C1 segment of cervical spinal cord (tissue), 14 donors: ENCODE data around the gene PPP1R14C.

ENCODE experiments used
- DNase-seq, 14 donors: peaks; one replicate each; lab custom pipeline; 2025; lab: John Stamatoyannopoulos, UW

PPP1R14C gene

DNA sequence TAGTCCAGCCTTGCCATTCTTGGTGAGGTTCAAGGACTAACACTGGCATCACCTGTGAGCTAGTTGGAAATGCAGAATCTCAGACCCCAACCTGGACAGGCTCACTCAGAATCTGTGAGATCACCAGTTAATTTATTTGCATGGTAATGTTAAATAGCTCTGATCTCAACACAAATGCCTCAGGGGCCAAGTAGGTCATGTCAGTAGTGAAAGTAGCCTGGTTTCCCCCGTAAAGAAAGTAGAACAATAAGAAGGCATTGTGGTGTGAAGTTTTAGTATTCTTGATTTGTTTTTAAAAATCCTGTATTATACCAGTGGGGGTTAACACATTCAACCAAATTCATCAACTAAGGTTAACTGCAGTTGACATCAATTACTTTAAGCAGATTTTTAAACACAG, 105.5 kb downstream of the PPP1R14C start:
- DNase-seq: no peak

DNA sequence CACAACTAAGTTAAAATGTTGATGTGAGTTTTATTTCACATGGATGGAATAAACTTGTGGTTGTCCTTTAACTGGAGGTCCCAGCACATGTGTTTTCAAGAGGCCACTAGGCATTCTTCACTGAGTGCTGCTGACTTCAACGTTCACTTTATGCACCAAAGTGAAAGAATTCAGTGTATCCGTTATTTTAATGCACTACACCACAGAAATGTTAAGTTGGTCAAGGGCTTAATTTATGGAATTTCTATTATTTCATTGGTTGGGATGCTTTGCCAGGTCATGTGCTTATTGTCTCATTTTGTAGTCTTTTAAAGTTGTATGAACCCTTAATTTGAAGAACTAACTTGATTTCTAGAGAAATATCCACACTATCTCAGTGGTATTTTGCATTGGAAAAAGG, 106.4 kb downstream of the PPP1R14C start:
- no peak for DNase-seq

DNA sequence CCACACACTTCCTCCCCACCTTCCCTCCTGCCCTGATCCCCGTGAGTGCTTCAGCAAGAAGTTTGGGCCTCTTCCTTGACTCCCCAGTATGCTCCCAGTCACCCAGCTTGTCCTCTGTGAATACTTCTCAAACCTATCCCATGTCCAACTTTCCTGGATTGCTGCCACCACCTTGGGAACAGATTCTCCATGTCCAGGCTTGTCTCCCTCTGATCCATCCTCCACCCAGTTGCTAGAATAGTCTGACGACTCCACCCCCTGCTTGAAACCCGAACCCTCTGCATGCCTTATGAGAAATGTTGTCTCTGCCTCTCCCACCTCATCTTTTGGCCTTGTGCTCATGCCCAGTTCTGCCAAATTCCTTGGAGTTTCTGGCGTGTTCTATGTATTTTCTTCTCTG, 108.0 kb downstream of the PPP1R14C start:
- DNase-seq: no peak

DNA sequence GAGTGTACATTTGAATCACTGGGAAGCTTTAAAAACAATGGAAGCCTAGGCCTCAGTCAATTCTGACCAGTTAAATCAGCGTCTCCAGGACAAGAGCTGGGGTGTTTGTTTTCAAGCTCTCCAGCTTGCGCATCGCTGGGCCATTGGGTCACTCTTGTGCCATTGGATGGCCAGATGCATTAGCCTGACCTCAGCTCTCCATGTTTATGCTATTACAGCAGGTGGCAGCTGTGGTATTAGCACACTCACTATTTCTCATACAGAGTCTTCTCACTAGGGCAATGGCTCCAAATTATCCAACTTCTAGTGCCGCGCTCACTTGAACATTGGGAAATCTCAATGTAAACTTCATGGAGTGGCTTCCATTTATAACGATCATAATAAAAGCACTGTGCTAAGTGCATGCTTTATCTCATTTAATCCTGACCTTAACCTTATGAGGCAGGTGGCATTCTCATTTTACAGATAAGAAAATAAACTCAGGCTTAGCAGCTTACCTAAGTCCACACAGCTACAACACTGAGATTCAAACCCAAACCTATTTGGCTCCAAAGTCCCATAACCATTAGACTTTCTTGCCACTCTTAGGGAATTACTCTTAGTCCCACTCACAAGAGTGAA, 108.8 kb downstream of the PPP1R14C start:
- no peak for DNase-seq

DNA sequence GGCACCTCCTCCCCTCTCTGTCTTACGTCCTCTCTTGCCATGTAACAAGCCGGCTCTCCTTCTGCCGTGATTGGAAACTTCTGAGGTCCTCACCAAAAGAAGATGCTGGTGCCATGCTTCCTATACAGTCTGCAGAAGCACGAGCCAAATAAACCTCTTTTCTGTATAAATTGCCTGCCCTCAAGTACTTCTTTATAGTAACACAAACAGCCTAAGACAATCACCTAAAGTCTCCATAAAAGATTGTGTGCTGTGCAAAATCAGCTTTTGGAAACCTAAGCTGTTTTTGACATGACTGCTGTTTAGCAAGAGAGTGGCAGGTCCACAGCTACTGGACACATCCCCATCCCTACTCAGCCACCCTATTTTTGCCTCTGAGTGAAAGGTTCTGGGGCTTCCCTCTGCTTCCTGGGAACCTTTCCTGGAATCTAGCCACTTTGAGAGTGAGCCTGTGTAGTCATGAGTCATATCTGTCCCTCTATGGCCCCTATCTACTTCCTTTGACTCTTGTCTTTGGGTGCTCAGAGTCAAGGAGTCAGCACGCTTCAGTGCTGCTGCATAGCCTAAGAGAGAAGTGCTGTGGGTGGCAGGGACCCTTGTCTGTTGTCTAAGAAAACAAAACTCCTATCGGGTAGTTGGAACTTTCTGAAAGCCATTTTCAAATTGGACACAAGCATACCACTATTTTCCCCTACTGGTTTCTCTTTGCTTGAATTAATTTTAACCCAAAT, 110.0 kb downstream of the PPP1R14C start:
- no peak for DNase-seq

DNA sequence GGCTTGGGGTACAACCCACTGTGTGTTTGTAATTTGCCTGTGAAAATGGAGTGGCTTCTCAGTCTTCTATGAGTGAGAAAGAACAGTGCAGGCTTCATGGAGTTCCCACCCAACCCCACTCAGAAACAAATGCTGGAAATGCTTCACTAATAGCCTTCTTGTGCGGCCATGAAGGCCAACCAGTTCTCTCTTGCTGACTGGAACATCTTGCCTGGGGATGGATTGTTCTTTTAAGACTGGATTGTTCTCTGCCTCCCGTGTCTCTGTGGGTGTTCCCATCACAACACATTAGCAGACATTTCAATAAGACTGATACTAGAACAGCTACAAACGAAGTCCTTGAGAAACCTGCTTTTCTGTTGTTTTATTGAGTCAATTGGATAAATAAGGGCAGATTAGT, 110.6 kb downstream of the PPP1R14C start:
- DNase-seq: no peak

DNA sequence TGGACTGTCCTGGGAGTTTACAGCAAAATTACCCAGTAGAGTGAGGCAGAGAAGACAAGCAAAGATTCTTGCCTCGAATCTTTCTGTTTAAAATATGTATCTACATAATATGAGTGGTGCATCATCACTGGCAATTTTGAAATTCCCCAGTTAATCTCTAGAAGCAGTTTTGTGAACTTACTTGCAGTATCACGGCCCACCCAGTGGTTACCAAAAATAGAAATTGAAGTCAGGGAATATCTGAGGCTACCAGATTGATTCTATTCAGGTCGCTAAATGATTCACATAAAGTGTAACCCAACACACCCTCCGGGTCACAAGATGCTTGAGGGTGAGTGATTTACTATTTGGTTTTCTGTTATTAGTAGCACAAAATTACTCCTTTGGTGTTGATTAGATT, 111.9 kb downstream of the PPP1R14C start:
- no peak for DNase-seq

DNA sequence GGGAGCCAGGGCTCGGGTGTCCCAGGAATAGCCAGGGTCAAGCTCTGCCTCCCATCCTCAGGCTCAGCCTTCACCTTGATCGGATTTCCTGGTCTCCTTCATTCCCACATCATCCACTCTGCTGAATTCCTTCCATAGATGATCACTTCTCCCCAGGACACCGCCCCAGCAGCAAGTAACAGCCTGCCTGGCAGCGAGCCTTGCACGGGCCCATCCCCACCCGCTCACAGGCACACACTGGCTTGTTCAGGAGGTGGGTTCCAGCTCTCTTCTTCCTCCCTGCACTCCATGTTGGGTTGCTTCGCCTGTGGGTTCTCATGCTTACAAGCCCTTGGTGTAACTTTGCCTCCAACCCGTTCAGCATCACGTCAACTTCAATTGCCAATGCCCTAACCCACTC, 113.0 kb downstream of the PPP1R14C start:
- DNase-seq: no peak

DNA sequence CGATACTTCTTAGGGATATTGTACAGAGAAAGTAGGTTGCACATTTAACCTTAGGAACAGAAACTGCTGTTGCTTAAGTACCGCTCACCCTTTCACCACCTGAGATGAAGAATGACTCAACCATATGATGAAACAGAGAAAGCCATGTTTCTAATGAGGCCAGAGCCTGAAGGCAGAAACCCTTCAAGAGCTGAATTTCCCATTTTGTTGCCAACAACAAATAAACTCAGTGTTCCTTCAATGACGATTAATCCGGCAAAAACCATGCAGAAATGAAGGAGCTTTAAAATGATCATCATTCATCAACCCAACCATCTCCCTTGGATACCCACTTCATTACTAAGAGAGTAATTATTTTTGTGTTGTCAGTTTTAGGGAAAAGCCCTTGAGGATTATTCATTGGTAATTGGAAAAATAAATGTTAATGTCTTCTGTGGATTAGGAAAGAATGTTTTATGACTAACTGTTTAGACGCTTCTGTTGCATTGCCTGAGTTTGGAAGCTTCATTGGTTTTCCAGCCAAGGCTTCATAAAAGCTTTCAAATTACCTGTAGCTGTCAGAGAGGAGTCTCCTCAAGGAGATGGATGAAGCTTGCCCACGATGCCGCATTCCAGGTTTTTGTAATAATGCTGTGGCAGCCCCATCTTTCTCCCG, 113.9 kb downstream of the PPP1R14C start:
- no peak for DNase-seq

DNA sequence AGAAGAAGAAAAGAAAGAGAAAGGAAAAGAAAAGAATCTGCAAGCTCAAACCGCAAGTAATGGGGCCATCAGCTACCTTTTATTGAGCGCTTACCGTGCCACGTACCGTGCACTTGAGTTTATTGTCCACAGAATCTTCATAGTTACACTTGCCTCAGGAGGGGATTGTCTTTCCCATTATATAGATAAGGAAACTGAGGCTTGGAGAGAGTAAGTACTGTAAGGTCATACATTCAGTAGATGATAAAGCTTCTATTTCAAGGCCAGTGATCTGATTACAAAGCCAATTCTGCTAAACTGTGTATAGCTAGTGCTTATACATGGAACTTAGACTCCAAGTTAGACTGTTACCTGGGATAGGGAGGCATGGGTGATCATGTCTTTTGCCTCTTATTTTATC, 115.5 kb downstream of the PPP1R14C start:
- DNase-seq: no peak

DNA sequence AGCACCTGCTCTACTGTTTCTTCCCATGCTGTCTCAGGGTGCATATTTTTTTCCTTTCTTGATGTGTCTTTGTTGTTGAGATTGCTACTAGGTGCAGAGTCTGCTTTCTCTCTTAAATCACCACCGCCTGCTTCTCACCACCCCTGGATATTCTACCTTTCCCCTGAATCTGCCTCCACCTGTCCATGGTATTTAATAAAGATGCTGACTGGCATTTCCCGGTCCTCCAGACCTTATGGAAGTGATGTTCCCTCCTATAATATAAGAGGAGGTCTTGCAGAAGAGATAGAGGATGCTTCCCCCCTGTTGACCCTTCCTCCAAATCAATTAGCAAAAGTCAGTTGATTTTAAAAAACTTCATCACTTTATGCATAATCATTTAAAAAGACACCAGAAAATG, 118.1 kb downstream of the PPP1R14C start:
- DNase-seq: no peak

DNA sequence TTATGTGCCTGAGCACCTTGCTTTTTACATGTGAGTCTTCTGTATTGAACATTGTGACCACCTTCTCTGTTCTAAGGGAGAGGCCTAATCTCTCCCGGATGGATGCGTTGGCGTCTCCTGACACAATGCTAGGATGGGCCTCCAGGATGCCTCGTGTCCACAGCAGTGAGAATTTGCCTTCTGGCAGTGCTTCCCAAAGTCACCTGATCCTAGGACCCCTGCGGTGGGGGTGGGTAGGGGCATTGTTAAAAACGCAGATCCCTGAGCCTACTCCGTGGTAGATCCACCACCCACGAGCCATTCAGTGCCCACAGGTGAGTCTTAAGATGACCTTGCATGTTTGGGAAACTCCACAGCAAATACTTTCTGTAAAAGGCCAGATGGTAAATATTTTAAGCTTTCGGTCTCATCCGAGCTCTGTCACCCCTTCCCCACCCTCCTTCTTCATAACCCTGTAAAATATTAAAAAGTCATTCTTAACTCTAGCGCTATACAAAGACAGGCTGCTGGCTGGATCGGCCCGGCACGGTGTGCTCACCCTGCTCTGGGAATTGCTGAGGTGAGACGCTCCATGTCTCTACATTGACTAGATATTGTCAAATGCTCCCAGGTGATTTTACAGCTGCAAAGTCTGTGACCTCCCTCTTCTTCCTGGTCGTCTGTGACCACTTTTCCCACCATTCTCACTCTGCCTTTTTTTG, 119.3 kb downstream of the PPP1R14C start:
- DNase-seq: no peak

DNA sequence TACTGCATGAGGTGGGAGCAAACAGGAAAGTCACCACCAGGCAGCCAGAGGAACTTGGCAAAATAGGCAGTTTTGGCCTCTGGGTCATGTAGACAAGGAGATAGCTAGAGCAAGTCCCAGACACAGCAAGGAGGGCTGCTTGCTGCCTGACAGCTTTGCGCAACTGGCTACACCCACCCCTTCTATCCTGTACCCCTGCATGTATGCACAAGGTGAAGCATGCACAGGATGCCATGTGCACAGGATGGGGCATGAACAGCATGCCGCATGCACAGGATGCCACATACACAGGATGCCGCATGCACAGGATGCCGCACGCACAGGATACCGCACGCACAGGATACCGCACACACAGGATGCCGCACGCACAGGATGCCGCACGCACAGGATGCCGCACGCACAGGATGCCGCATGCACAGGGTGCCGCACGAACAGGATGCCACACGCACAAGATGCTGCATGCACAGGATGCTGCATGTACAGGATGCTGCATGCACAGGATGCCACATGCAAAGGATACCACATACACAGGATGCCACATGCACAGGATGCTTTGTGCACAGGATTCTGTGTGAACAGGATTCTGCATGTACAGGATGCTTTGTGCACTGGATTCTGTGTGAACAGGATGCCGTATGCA, 121.0 kb downstream of the PPP1R14C start:
- no peak for DNase-seq

DNA sequence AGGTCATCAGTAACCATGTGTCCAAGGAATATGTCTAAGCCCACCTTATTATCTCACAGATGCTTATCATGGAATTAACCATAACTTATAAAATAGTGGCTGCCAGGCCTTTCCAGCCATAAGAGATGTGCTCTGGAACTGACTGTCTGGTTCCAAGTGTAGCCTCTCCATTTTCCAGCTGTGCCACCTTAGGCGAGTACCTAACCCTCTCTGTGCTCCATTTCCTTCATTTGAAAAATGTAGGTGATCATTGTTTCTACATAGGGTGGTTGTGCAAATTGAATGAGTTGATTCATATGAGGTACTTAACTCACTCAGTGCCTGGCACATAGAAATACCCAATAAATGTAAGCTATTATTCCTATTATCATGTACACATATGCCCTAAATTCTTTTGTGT, 123.5 kb downstream of the PPP1R14C start:
- DNase-seq: no peak

DNA sequence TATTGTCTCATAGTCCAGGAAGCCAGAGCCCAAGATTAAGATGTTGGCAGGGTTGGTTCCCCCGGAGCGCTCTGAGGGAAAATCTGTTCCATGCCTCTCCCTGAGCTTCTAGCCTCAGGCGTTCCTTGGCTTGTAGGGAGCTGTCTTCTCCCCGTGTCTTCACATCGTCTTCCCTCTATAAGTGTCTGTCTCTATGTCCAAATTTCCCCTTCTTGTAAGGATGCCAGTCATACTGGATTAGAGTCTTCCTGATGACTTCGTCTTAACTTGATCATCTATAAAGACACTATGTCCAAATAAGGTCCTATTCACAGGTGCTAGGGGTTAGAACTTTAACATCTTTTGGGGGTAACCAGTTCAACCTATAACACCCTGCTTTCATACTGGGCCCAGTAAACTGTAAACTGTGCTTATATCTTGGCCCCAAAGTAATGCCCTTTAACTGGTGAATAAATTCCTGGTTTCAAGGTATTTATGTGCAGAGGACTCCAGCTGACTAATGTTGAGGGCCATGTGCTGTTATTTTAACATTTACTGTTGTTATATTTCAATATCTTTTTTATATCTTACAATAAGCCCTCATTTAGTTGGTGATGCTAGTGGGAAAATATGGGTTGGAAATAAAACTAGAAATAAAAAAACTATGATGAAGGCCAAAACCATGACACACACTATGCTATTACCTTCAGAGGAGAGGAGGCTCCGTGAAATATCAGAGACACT, 124.3 kb downstream of the PPP1R14C start:
- DNase-seq: no peak

DNA sequence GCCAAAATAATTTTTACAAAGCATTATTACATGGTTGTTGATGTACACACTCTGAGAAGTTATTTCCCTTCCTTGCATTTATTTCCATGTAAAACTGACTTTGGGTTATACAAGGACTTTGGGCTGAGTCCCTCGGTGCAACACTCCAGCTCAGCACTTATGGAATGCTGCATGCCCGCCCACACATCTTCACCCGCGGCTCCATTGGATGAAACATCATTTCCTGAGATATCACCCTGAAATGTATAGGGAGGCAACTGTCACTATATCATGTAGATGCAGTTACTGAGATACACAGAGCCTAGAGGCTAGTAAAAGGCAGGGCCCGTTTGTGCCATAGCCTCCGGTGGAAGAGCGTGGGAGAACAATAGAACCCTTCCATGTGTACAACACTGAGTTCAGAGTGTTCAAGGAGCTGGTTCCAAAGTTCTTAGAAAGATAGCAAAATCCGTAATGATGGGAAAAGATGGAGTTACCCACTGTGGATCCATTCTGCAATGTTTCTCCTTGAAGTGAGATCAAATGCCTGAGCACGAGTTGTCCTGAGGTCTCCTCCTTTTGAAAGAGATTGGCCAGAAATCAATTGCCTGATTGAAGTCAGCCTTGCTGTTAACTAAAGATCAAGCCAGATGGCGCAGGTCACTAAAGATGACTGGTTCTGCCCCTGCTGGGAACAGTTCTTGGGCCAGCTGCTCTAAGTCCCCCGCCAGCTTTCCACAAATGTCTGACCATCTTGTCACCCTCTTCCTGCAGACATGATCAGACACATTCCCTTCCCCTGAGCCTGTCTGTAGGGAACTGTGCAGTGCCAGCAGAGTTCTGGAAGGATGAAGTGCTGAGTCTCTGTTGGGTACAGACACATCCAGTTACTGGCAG, 125.1 kb downstream of the PPP1R14C start:
- DNase-seq: peak in 1 of 14 donors; percentile 52

DNA sequence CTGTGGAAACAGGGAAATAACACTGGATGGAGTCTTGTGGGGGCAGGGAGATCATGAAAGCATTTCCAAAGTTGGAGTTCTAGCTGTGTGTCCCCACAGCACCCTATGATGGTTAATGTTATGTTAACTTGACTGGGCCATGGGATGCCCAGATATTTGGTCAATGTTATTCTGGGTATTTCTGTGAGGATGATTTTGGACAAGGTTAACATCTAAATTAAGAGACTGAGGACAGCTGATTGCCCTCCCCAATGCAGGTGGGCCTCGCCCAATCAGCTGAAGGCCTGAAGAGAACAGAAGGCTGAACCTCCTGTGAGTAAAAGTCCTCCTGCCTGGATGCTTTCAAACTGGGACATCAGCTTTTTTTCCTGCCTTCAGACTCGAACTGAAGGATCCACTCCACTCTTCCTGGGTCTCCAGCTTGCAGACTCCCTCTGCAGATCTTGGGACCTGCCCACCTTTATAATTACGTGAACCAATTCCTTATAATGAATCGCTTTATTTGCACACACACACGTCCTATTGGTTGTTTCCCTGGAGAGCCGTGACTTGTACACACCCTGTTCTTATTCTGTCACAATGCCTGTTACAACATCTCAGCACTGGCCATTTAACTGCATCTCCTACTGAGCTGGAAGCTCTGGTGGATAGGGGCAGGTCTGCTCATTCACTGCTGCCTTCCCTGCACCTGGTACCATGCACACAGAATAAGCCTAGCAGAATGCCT, 126.4 kb downstream of the PPP1R14C start:
- DNase-seq: no peak

DNA sequence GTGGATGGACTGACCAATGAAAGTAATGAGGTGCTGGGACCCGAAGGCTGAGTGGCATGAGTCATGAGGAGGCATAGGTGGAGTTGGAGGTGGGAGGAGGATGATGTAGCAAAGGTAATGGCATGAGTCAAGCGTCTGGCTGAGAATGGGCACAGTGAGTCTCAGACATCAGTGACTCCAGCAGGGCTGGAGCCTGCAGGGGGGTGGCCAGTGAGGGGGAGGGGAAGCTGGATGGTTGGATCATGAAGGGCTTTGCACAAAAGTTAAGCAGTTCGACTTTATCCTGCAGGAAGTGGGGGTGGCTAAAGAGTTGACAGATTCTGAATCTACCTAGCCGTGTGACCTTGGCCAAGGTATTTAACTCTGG, 127.0 kb downstream of the PPP1R14C start:
- no peak for DNase-seq

DNA sequence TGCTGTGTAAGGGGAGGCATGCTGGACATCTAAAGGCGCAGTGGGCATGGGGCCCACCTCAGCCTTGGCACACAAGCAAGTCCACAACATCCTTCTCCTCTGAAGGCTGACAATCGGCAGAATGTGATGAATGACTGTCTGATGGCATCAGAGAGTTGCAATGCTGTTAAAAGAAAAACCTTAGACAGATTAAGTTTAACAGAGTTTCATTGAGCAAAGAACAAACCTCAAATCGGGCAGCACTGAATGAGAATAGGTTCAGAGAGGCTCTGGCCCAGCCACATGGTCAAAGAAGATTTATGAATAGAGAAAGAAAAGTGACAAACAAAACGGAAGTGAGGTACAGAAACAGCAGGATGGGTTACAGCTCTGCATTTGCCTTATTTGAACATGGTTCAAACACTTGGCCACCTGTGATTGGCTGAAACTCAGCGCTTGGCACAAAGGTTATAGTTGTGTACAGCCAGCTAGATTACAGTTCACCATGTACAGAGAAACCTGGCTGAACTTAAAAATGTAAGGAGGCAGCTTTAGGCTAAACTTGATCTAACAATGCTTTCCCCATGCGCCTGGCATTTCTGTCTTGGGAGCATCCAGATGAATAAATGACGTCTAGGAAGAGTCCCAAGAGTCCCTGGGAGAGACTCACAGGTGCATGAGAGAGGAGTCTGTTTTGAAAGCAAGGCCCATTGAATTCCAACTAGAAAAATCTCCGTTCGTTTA, 127.6 kb downstream of the PPP1R14C start:
- DNase-seq: no peak
